ENCODE data around the gene KIRREL3.

KIRREL3 gene

DNA sequence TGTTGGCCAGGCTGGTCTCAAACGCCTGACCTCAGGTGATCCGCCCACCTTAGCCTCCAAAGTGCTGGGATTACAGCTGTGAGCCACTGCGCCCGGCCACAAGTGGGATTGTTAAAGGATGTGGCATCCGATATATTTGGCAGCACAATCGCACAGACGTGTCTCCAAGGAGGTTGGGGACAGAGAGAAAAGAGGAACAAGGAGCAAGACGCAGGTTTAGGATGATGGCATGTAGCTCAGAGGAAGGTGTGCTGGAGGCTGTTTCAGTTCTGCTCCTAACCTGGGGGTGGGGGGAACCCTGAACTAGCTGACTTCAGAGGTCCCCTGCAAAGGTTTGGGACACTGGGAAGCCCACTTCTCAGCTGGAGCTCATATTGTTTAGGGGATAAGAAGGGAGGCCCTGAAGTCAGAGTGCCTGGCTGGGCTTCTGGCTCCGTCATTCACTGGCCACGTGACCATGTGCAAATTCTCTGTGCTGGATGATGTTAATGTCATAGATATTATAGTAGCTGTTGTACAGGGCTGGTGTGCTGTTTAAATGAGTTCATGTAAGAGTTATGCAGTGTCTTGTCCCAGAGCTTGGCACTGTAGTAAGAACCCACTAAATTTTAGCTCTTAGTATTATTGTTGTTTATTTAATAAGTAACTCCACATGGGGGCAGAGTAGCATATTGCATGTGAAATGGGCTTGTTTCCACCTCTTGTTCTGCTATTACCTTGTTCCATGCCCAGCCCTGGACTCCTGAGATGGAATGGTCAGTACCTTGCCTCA, 515.4 kb downstream of the KIRREL3 start:
- DNase-seq (ENCODE audit: low read depth): peak; percentile 15

GRCh38 chr11:126484266-126484665, 516.3 kb downstream of the KIRREL3 start:
- DNase-seq (ENCODE audit: low read depth): peak; percentile 88

DNA sequence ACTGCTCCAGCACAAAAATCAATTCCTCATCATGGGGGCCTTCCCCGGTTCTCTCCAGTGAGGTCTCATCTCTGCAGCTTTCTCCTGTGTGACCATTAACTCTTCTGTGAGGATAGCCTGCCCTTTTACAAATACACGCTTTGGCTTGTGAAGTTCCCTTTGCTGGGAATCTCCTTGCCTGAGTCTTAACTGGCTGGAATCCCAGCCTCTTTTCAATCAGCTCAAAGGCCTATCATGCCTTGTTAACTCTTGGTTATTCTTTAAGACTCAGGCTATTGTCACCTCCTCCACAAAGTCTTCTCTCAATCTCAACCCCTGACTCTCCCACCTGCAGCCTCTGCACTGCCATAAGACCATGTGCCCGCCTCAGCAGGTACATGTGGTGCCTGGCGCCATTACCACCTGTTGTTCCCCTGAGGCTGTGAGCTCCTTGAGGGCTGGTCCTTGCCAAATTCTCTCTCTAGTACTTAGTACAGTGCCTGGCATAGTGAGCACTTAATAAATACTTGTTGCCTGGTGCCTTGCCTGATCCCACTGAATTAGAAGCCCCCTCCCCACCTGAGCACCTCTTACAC, 516.9 kb downstream of the KIRREL3 start:
- no peak for DNase-seq (ENCODE audit: low read depth)

GRCh38 chr11:126482586-126483108, 517.9 kb downstream of the KIRREL3 start:
- DNase-seq (ENCODE audit: low read depth): no peak

DNA sequence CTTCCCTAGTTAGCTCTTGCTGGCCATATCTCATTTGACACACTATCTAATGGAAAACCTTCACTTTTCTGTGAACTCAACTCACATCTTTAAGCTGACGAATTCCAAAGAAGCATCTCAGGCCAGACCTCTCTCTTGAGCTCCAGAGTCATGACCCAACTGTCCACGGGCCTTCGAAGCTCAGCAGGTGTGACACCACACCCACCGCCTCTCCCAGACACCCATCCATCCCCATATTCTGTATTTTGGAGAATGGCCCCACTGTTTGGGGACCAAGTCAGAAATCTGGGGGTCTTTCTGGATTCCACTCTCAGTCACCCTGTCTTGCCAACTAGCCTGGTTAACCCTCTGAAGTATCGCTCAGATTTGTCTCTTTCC, 519.3 kb downstream of the KIRREL3 start:
- DNase-seq (ENCODE audit: low read depth): no peak

- peak; percentile 84 for DNase-seq (ENCODE audit: low read depth)
Observed at GRCh38 chr11:126480410-126481302, 519.9 kb downstream of the KIRREL3 start.

DNA sequence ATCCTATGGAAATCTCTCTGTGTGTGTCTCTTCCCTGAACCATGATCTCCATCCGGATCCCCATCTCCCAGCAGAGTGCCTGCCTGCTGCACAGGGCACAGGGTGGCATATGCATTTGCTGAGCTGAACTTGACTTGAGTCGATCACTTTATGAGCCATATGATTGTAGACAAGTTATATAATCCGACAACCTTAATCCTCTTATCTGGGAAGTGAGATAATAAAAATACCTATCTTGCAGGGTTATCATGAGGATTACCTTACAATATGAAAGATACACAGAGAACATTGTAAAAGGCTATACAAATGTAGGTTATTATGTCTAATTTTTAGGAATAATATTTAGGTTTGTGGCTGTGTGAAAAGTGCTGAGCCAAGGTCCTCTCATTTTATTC, 520.6 kb downstream of the KIRREL3 start:
- DNase-seq (ENCODE audit: low read depth): no peak

DNA sequence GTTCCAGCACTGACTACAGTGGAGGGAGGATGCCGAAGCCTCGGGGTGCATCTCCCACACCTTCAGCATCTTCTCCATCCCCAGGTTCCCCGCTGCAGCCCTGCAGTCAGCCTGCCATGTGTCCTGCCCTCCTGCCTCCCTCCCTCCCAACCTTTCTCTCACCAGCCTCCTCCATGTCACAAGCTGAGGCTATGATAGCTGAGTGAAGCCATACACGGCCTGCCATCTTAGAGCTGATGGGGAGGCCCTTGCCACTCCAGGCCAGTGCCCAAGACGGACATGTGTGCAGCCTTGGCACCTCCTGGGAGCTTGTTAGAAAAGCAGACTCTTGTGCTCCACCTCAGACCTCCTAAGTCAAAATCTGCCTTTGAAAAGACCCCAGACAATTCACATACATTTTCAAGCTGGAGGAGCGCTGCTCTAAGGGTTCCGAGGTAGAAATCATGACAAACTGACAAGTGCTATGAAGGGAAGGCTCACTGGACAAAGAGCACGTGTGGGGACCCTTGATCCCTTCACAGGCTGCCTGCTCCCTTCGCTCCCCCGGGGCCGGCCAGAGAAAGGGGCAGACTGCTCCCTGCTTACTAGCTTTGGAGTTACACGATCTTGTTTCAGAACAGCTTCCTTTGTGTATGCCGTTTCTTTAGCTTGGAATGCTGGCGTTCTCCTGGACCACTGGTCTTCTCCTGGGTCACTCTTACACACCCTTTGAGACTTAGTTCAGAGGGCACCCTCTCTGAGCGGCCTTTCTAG, 521.2 kb downstream of the KIRREL3 start:
- DNase-seq (ENCODE audit: low read depth): no peak

- DNase-seq (ENCODE audit: low read depth): no peak
Observed at GRCh38 chr11:126478466-126478865, 522.1 kb downstream of the KIRREL3 start.

DNA sequence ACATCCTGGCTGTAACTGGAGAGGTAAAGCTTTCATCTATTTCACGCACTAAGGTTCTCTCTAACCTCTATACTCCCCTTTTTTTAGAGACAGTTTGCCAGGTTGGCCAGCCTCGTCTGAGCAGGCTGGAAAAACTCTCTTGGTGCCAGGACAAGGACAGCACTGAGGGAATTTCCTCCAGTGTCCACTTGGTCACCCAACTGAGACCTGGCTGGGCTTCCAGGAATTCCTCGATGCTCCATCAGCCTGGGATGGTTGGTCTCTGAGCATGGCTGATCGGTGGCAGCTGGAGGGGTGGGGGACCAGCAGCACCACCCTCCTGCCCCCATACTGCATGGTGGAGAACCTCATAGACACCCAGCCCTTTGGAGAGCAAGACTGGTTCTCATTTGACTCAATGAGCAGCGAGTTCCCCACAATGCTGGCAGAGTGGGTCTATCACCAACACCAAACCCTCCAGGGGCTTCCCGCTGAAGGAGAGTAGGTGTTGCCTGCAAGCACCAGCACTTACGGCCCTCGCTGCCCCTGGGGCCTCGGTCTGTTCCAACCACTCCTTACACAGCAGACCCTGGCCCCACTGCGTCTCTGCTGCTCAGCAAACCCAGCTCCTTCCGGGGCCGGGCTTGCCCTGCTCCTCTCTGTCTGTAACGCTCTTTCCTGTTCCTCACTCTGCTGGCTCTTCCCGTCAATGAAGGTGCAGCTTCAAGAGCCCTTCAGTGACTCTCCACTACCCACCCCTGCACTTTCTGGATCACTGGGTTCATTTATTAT, 522.9 kb downstream of the KIRREL3 start:
- no peak for DNase-seq (ENCODE audit: low read depth)

GRCh38 chr11:126476977-126477376, 523.6 kb downstream of the KIRREL3 start:
- DNase-seq (ENCODE audit: low read depth): no peak

GRCh38 chr11:126476266-126476924, 524.2 kb downstream of the KIRREL3 start:
- no peak for DNase-seq (ENCODE audit: low read depth)

GRCh38 chr11:126475014-126475991, 525.3 kb downstream of the KIRREL3 start:
- no peak for DNase-seq (ENCODE audit: low read depth)

- no peak for DNase-seq (ENCODE audit: low read depth)
Observed at GRCh38 chr11:126474220-126474619, 526.4 kb downstream of the KIRREL3 start.

DNA sequence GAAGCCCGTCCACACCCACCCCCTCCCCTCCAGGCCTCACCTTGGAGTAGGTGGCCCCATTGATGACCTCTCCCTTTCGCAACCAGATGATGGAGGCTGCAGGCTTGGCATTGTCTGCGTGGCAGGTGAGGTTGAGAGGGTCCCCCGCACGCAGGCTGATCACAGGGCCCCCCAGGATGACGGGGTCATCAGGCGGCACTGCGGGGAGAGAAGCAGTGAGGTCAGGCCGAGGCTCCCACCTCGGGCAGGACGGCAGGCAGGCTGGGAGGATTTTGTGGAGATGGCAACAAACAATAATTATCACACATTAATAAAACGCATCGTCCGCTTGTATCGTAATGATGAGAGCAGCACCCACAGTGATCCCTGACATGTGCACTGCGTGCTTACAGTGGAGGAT, 527.3 kb downstream of the KIRREL3 start:
- no peak for DNase-seq (ENCODE audit: low read depth)

DNA sequence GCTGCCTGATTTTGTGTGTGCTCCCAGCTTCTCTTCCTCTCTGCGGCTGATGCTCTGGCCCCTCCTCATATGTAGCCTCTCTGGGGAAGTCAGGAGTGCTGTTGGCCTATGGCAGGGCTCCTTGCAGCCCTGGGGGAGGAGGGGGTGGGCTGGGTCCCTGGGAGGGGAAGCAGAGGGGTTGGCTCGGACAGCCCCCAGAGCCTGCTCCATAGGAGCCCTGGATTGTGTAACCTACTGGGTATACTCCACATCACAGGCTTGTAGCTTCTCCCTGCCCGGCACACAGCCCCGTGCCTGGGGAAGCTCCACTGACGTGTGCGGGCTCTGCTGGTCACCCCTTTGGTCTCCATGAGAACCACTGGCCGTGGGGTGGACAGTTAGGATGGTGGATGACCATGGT, 531.3 kb downstream of the KIRREL3 start:
- DNase-seq (ENCODE audit: low read depth): no peak

DNA sequence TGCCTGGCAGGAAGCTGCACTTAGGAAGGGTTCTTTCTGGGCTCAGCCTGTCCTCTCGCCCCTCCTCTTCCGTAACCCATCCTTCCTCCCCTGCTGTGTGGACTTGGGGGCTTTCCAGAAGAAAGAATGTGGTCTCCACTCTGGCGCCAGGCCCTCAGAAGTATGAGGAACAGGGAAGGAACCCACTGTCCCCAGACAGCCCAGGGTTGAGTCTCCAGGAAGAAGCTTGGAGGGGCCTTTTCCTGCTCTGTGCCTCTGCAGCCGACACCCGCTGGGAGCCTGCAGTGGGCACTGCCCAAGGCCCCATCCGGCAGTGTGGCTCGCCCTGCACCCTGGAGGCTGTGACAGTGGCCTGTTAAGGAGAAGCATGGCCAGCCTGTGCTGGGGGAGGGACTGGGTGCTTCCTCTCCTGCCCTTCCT, 532.5 kb downstream of the KIRREL3 start:
- DNase-seq (ENCODE audit: low read depth): no peak

DNA sequence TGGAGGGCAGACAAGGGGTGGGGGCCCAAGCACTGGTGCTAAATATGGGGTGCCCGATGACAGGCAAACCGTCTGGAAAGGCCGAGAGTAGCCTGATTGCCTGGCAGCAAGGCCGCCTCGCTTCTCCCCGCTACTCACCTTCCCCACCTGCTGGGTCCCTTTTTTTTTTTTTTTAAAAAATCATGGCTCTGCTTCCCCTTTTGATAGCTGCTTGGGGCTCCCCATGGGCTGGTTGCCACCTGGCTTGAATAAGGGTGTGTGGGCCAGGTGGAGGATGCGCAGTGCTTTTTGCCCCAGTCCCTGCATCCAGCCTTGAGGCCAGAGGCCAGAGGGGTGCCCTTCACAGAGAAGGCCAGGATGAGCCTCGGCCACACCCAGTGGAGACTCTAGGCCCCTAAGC, 533.1 kb downstream of the KIRREL3 start:
- no peak for DNase-seq (ENCODE audit: low read depth)

DNA sequence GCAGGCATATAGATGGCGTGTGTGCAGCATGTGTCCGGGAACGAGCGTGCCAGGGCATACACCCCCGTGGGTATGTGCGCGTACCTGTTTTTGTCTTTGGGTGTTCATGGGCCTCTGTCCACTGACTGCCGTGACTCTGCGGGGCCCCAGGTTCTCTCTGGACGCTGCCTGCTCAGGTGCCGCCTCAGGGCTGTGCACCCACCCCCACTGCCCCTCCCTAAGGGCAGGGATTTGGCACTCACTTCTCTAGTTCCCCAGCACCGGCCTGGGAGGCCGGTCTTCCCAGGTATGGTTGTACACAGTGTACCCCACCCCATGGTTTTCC, 533.6 kb downstream of the KIRREL3 start:
- no peak for DNase-seq (ENCODE audit: low read depth)

Data from amniotic epithelial cell (primary cell).